Skeletal muscle satellite cell (primary cell): ENCODE data around the gene PRKD2. TPM values are rescaled to one million over a fixed set of nuclear protein-coding genes. Genes with fewer than 3 reads are reported as not detected.
A peak's percentile ranks its signal among the peaks of the same experiment; 100 is the strongest.
"Not testable (repeated sequence)": the region's sequence is repeated elsewhere in the genome, so short reads cannot be mapped to it uniquely, and the experiment has no call there.

ENCODE experiments used
- H3K27me3 ChIP-seq: 2 replicates; pipeline ENCODE4 v1.7.0; 2013; ENCODE audit warnings: low read length; ENCODE audit not compliant: control insufficient read depth, insufficient read depth
- H3K36me3 ChIP-seq: 2 replicates; pipeline ENCODE4 v1.7.0; 2013; ENCODE audit warnings: mild to moderate bottlenecking, control low read depth, low read length; ENCODE audit not compliant: insufficient read depth
- H3K4me1 ChIP-seq: 2 replicates; pipeline ENCODE4 v1.7.0; 2013; ENCODE audit warnings: low read length; ENCODE audit not compliant: control insufficient read depth, insufficient read depth
- H3K4me2 ChIP-seq: 2 replicates; pipeline ENCODE4 v1.7.0; 2013; ENCODE audit warnings: mild to moderate bottlenecking, low read length
- H3K4me3 ChIP-seq: 2 replicates; pipeline ENCODE4 v1.7.0; 2013; ENCODE audit warnings: low read length
- H3K9ac ChIP-seq: 2 replicates; pipeline ENCODE4 v1.7.0; 2013; ENCODE audit warnings: mild to moderate bottlenecking, low read depth, low read length, moderate library complexity
- H3K9me3 ChIP-seq: replicated peaks from 2 replicates; pipeline ENCODE4 v1.7.0; 2013; ENCODE audit warnings: mild to moderate bottlenecking, control low read depth, low read length
- total RNA-seq: library from RNA; depleted of rRNA; stranded (reverse); fragments of >200 nt; gene quantifications from 2 replicates; pipeline ENCODE4 v1.2.3, GENCODE V29; 2012; rRNA removed

Gene PRKD2
- total RNA-seq = 7.1 and 7.6 TPM in 2 replicates

DNA sequence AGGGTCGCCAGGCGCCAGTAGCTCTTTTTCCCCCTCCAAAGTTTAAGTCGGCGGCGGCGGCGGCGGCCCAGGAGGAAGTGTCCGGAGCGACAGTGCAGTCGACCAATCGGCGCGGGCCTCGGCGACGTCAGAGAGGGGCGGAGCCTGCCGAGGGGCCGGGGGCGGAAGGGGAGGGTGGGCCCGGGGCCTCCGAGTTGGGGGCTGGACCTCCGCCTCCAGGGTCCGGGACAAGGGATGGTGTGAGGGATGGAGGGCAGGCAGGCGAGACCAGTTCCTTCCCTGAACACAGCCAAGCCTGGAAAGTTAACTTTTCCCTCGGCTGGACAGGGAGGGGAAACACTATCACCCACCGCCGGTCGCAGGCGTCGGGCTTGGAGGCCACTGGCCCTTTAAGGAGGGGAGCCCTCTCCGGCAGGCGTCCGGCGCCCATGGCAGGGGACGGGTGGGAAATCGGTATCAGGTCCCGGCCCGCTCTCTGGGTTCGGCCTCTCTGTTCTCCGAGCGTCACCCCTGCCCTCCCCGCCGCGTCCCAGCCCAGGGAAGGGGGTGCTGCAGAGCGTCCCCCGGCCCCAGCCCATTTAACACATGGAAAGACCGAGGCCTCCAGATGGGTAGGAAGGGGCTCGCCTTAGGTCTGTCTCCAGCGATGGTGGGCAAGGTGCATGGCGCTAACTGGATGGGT is at the start of gene PRKD2:
PRKD2 (minus strand) TSS at position 81 of the 682 bp plus-strand sequence. CDS start 744 bp downstream, outside the sequence.
- Histone ChIP-seq H3K4me1 (peaks cover 19% of the 10 kb centered on the region), H3K9ac (peak within 1 kb of the TSS; percentile 94), H3K9me3 (no peaks in the 10 kb centered on the region), H3K4me3 (peak within 1 kb of the TSS; percentile 92), H3K27me3 (no peaks in the 10 kb centered on the region), H3K4me2 (peak within 1 kb of the TSS; percentile 100), H3K36me3 (peaks cover 32% of the 10 kb centered on the region)

DNA sequence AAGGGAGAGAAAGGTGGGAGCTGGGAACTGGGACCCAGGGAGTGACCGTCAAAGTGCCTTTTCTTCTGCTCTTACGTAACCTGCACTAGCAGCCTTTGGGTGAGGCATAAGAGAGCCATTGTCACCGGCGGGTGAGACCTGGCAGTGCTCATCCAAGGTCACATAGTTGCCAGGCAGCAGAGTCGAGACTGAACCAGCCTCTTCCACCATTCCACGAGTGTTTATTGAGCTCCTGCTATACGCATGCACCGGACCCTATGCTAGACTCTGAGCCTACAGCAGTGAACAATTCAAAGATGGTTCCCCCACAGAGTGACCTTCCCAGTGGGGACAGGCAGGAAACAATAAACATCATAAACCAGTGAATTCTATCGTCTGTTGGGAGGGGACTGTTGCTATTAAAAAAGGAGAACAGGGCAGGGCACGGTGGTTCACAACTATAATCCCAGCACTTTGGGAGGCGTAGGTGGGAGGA is 47.9 kb upstream of the PRKD2 start:
- H3K4me2 ChIP-seq = no peak overlapping the region
- no peaks in the 10 kb centered on the region for H3K36me3 ChIP-seq
- no peaks in the 10 kb centered on the region for H3K27me3 ChIP-seq
- no peaks in the 10 kb centered on the region for H3K9me3 ChIP-seq
- peaks cover 16% of the 10 kb centered on the region for H3K4me1 ChIP-seq
- no peak overlapping the region for H3K4me3 ChIP-seq
- H3K9ac ChIP-seq = no peak overlapping the region

DNA sequence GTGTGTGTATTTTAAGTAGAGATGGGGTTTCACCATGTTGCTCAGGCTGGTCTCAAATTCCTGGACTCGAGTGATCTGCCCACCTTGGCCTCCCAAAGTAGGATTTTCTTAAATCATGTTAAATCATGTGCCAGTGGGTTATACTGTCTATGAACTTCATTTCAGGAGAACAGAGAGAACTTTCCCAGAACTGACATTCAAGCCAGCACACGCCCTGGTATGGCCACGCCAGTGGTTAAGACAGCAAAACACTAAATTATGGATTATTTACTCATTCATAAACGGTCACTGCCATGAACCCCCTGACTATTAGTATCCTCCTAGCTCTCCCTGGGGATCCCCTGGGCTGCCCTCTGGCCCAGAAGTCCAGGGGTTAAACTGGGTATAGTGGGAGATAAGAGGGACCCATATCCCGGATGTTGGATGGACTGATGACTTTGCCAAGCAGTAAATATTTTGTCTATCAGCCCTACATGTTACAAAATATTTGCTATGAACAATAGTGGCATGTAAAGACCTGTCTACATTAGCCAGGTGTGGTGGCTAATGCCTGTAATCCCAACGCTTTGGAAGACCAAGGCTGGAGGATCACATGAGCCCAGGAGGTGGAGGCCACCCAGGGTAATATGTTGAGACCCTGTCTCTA is 45.5 kb upstream of the PRKD2 start:
- Histone ChIP-seq H3K4me2 (no peak overlapping the region), H3K9me3 (no peaks in the 10 kb centered on the region), H3K36me3 (peaks cover 3% of the 10 kb centered on the region), H3K4me3 (no peak overlapping the region), H3K4me1 (peaks cover 22% of the 10 kb centered on the region), H3K9ac (no peak overlapping the region), H3K27me3 (no peaks in the 10 kb centered on the region)

DNA sequence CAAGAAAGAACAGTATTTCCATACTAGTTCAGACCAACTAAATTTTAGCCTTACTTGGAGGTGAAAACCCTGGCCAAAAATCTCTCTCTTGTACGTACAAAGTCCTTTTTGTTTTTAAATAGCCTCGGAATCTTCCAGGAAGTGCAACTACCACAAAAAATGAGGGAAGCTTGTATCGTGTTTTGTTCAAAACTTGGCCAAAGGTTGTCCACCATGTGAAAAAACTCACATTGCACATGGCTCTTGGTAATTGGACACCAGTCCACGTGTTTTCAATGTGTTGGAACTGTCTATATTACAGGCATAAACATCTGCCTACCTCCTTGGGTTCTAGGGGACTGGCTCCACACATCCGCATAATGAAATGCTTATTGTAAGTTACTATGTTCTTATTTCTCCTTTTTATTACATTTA is 44.5 kb upstream of the PRKD2 start:
- peaks cover 7% of the 10 kb centered on the region for H3K36me3 ChIP-seq
- H3K9me3 ChIP-seq = no peaks in the 10 kb centered on the region
- H3K4me3 ChIP-seq = no peak overlapping the region
- H3K4me1 ChIP-seq = peaks cover 22% of the 10 kb centered on the region
- H3K27me3 ChIP-seq = no peaks in the 10 kb centered on the region
- H3K9ac ChIP-seq = no peak overlapping the region
- H3K4me2 ChIP-seq = no peak overlapping the region

DNA sequence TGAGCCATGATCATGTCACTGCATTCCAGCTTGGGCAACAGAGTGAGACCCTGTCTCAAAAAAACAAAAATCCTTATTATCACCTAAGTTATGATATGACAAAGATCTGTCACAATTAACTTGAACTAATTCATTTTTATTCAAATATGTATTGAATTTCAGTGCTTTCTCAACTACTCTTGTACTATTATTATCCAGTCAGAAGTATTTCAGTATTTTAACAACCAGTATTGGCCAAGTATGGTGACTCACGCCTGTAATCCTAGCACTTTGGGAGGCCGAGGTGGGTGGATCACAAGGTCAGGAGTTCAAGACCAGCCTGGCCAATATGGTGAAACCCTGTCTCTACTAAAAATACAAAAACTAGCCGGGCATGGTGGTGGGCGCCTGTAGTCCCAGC is 44.0 kb upstream of the PRKD2 start:
- peak overlapping the region; percentile 43 for H3K9ac ChIP-seq
- peaks cover 10% of the 10 kb centered on the region for H3K36me3 ChIP-seq
- H3K4me2 ChIP-seq, H3K27me3 ChIP-seq, H3K4me3 ChIP-seq, H3K9me3 ChIP-seq: not testable (repeated sequence)
- H3K4me1 ChIP-seq = peaks cover 22% of the 10 kb centered on the region

DNA sequence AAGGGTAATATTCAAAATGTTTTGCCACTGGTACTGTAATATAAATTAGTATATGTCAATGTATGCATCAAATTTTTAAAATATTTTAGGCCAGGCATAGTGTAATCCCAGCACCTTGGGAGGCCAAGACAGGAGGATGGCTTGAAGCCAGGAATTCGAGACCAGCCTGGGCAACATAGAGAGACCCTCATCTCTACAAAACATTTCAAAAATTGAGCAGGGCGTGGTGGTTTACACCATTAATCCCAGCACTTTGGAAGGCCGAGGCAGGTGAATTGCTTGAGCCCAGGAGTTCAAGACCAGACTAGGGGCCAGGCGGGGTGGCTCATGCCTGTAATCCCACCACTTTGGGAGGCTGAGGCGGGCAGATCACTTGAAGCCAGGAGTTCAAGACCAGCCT is 43.4 kb upstream of the PRKD2 start:
- Histone ChIP-seq H3K9ac (peak overlapping the region; percentile 43), H3K4me3 (no peak overlapping the region), H3K4me1 (peaks cover 23% of the 10 kb centered on the region), H3K36me3 (peaks cover 12% of the 10 kb centered on the region), H3K27me3 (no peaks in the 10 kb centered on the region), H3K9me3 (no peaks in the 10 kb centered on the region), H3K4me2 (no peak overlapping the region)

DNA sequence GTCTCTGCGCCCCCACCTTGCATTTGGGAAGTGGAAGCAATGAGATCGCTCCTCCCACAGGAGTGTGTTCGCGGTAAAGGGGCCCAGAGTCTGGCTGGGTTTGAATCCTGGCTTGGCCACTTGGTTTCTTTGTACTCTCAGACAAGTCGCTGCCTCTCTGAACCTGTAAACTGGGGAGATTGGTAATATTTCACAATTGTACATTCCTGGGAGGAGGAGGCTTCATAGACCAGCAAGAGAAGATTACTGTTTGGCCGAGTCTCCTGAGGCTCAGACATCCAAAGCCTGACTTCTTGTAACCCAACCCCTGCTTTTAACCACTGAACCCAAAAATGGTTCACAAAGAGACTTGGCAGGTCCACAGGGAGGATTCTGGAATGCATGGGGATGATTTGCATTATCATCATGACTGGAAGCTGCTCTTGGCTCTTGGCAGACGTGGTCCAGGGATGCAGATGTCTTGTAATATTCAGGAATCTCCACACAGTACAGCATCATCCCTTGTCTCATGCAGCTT is 43.0 kb upstream of the PRKD2 start:
- Histone ChIP-seq H3K4me2 (peak overlapping the region; percentile 15), H3K4me3 (no peak overlapping the region), H3K36me3 (peaks cover 12% of the 10 kb centered on the region), H3K9ac (peak overlapping the region; percentile 32), H3K4me1 (peaks cover 26% of the 10 kb centered on the region), H3K27me3 (no peaks in the 10 kb centered on the region), H3K9me3 (no peaks in the 10 kb centered on the region)

DNA sequence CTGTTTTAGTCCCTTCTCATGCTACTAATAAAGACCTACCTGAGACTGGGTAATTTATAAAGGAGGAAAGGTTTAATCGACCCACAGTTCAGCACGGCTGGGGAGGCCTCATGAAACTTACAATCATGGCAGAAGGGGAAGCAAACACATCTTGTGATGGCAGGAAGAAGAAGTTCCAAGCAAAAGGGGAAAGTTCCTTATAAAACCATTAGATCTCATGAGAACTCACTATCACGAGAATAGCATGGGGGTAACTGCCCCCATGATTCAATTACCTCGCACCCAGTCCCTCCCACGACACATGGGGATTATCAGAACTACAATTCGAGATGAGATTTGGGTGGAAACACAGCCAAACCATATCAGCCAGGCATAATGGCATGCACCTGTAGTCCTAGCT is 42.3 kb upstream of the PRKD2 start:
- Histone ChIP-seq H3K4me3 (no peak overlapping the region), H3K27me3 (no peaks in the 10 kb centered on the region), H3K9me3 (no peaks in the 10 kb centered on the region), H3K4me2 (no peak overlapping the region), H3K36me3 (peaks cover 12% of the 10 kb centered on the region), H3K9ac (no peak overlapping the region), H3K4me1 (peaks cover 26% of the 10 kb centered on the region)

DNA sequence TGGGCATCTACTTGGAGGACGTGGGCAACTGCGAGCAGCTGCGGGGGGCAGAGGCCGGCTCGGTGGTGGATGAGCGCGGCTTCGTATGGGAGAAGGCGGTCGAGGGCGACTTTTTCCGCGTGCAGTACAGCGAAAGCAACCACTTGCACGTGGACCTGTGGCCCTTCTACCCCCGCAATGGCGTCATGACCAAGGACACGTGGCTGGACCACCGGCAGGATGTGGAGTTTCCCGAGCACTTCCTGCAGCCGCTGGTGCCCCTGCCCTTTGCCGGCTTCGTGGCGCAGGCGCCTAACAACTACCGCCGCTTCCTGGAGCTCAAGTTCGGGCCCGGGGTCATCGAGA is 39.6 kb upstream of the PRKD2 start:
- Histone ChIP-seq H3K27me3 (no peaks in the 10 kb centered on the region), H3K9me3 (no peaks in the 10 kb centered on the region), H3K36me3 (peaks cover 20% of the 10 kb centered on the region), H3K4me1 (peaks cover 25% of the 10 kb centered on the region), H3K4me3 (no peak overlapping the region), H3K9ac (no peak overlapping the region), H3K4me2 (no peak overlapping the region)

DNA sequence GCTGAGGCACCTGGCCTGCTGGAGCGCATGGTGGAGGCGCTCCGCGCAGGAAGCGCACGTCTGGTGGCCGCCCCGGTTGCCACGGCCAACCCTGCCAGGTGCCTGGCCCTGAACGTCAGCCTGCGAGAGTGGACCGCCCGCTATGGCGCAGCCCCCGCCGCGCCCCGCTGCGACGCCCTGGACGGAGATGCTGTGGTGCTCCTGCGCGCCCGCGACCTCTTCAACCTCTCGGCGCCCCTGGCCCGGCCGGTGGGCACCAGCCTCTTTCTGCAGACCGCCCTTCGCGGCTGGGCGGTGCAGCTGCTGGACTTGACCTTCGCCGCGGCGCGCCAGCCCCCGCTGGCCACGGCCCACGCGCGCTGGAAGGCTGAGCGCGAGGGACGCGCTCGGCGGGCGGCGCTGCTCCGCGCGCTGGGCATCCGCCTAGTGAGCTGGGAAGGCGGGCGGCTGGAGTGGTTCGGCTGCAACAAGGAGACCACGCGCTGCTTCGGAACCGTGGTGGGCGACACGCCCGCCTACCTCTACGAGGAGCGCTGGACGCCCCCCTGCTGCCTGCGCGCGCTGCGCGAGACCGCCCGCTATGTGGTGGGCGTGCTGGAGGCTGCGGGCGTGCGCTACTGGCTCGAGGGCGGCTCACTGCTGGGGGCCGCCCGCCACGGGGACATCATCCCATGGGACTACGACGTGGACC is 39.1 kb upstream of the PRKD2 start:
- Histone ChIP-seq H3K4me1 (peaks cover 20% of the 10 kb centered on the region), H3K36me3 (peaks cover 20% of the 10 kb centered on the region), H3K4me2 (no peak overlapping the region), H3K9ac (no peak overlapping the region), H3K9me3 (no peaks in the 10 kb centered on the region), H3K27me3 (no peaks in the 10 kb centered on the region), H3K4me3 (no peak overlapping the region)

DNA sequence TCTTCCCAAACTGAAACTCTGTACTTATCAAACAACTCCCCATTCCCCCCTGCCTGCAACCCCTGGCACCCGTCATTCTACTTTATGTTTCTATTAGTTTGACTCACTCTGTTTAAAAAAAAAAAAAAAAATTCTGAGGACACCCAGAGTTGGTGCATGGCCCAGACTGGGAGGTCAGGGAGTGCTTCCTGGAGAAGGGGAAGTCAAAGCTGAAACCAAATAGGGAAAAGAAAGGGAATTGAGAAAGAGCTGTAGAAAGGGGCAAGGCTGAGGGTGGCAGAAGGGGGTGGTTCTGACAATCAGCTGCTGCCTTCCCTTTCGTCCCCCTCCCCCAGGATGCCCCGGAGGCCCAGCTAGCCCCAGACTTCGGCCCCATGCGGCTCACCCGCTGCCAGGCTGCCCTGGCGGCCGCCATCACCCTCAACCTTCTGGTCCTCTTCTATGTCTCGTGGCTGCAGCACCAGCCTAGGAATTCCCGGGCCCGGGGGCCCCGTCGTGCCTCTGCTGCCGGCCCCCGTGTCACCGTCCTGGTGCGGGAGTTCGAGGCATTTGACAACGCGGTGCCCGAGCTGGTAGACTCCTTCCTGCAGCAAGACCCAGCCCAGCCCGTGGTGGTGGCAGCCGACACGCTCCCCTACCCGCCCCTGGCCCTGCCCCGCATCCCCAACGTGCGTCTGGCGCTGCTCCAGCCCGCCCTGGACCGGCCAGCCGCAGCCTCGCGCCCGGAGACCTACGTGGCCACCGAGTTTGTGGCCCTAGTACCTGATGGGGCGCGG is 38.4 kb upstream of the PRKD2 start:
- H3K9me3 ChIP-seq = no peaks in the 10 kb centered on the region
- H3K36me3 ChIP-seq = peaks cover 20% of the 10 kb centered on the region
- no peak overlapping the region for H3K9ac ChIP-seq

More for the DNA sequence above, 38.4 kb upstream of the PRKD2 start:
- Histone ChIP-seq H3K4me2 (no peak overlapping the region), H3K4me3 (no peak overlapping the region), H3K4me1 (peaks cover 14% of the 10 kb centered on the region), H3K27me3 (no peaks in the 10 kb centered on the region)
